SK-N-MC (cell line): ENCODE results near the gene ITGA1.

Experiments used
- EZH2 ChIP-seq: fragments of 200-600 bp; sonication (generic); IDR thresholded peaks from one replicate; pipeline ENCODE4 v1.6.1; 2017; ENCODE audit warnings: antibody characterized with exemption
- FOXP2 ChIP-seq: optimal IDR thresholded peaks from 2 replicates; pipeline ENCODE3; 2011; ENCODE audit warnings: mild to moderate bottlenecking, moderate library complexity; ENCODE audit not compliant: insufficient read depth; ENCODE audit errors: extremely low read length, control extremely low read depth
- POLR2AphosphoS5 ChIP-seq: IDR thresholded peaks from 2 replicates; pipeline ENCODE4 v1.6.1; 2012; ENCODE audit warnings: mild to moderate bottlenecking, low read depth, low read length, borderline replicate concordance

GRCh38 chr5:52886206-52886605, 98.5 kb downstream of the ITGA1 start:
- no peak for TF ChIP-seq POLR2AphosphoS5
- TF ChIP-seq EZH2 = no peak
- TF ChIP-seq FOXP2 = no peak
